Glutamatergic neuron (in vitro differentiated cells): ENCODE measurements around the gene SPATA3. TPM values are rescaled to one million over a fixed set of nuclear protein-coding genes. Genes with fewer than 3 reads are reported as not detected.

Source experiments
- DNase-seq: peaks from one replicate; pipeline ENCODE4 v3.0.0; 2022
- H3K27ac Mint-ChIP-seq: one replicate; pipeline ENCODE4 v1.8.0; 2020; ENCODE audit warnings: mild to moderate bottlenecking, mixed read lengths, inconsistent platforms; ENCODE audit not compliant: unreplicated experiment
- H3K27me3 Mint-ChIP-seq: one replicate; pipeline ENCODE4 v1.8.0; 2020; ENCODE audit warnings: mild to moderate bottlenecking, moderate library complexity, mixed read lengths, inconsistent platforms; ENCODE audit not compliant: unreplicated experiment
- H3K36me3 Mint-ChIP-seq: one replicate; pipeline ENCODE4 v1.8.0; 2020; ENCODE audit warnings: mild to moderate bottlenecking, mixed read lengths, inconsistent platforms; ENCODE audit not compliant: unreplicated experiment
- H3K4me1 Mint-ChIP-seq: one replicate; pipeline ENCODE4 v1.8.0; 2020; ENCODE audit warnings: mild to moderate bottlenecking, low read depth, mixed read lengths, inconsistent platforms; ENCODE audit not compliant: unreplicated experiment
- H3K4me3 Mint-ChIP-seq: one replicate; pipeline ENCODE4 v1.8.0; 2020; ENCODE audit warnings: mild to moderate bottlenecking, mixed read lengths, inconsistent platforms; ENCODE audit not compliant: unreplicated experiment
- H3K9me3 Mint-ChIP-seq: one replicate; pipeline ENCODE4 v1.8.0; 2020; ENCODE audit warnings: mild to moderate bottlenecking, moderate library complexity, mixed read lengths, inconsistent platforms; ENCODE audit not compliant: unreplicated experiment
- total RNA-seq: library from RNA; stranded (reverse); fragmentation: NEBNext Ultra II Directional; extraction: Animal tissue kit (Norgen Biotek cat#: 25700); gene quantifications from one replicate; pipeline ENCODE4 v1.2.1, GENCODE V29; 2021; ENCODE audit not compliant: unreplicated experiment
- TF ChIP-seq, protein P1 (sequence below): fragments of 200-600 bp; sonication (generic); IDR thresholded peaks from one replicate; pipeline ENCODE4 v1.5.0; 2021; ENCODE audit not compliant: partially characterized antibody, unreplicated experiment

SPATA3 gene
- total RNA-seq, 1 donor from 2014 or later: not detected

DNA sequence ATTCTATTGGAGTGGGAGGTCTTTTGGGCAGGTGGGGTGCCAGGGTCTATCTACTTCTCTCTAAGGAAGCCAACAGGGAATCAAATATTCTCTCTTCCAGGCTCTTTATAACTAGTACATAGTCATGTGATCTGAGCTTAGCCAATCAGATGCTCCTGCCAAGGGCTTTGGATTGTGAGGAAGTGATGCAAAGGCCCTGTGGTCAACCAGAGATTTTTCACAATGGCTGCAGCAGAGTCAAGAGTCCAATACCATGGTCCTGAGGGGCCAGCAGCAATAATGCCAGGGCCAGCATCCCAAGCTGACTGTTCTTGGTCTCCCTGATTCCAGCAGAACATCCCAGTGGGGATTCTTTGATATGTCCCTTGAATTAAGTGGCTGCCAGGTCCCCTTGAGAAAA lies 33.0 kb downstream of the SPATA3 start:
- no peaks in the 10 kb centered on the region for H3K27me3 Mint-ChIP-seq
- no peak overlapping the region for H3K4me3 Mint-ChIP-seq
- H3K9me3 Mint-ChIP-seq: no peaks in the 10 kb centered on the region
- no peaks in the 10 kb centered on the region for H3K4me1 Mint-ChIP-seq
- H3K36me3 Mint-ChIP-seq: no peaks in the 10 kb centered on the region
- DNase-seq: no peak
- no peak overlapping the region for H3K27ac Mint-ChIP-seq
- TF ChIP-seq, protein P1, sequence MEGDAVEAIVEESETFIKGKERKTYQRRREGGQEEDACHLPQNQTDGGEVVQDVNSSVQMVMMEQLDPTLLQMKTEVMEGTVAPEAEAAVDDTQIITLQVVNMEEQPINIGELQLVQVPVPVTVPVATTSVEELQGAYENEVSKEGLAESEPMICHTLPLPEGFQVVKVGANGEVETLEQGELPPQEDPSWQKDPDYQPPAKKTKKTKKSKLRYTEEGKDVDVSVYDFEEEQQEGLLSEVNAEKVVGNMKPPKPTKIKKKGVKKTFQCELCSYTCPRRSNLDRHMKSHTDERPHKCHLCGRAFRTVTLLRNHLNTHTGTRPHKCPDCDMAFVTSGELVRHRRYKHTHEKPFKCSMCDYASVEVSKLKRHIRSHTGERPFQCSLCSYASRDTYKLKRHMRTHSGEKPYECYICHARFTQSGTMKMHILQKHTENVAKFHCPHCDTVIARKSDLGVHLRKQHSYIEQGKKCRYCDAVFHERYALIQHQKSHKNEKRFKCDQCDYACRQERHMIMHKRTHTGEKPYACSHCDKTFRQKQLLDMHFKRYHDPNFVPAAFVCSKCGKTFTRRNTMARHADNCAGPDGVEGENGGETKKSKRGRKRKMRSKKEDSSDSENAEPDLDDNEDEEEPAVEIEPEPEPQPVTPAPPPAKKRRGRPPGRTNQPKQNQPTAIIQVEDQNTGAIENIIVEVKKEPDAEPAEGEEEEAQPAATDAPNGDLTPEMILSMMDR: no peak

DNA sequence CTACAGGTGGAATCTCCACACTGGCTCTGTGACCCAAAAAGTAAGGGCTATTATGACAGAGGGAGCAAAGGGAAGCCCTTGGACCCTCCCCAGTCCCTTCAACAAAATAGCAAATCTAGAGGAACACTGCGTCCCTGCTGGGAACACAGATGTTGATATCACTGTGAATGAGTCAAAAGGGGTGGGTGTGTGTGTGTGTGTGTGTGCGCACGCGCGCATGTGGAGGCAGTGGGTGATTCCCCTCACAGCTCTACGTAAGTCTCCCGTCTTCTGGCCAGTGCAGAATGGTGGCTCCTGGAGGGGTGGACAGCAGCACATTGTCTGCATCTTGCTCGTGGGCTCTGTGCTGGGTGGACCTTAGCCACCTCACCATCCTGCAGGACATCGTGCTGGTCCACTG lies 33.6 kb downstream of the SPATA3 start:
- no peak overlapping the region for H3K4me3 Mint-ChIP-seq
- H3K9me3 Mint-ChIP-seq: no peaks in the 10 kb centered on the region
- H3K4me1 Mint-ChIP-seq: no peaks in the 10 kb centered on the region
- no peak for DNase-seq
- TF ChIP-seq, protein P1: no peak
- H3K27me3 Mint-ChIP-seq: no peaks in the 10 kb centered on the region
- no peaks in the 10 kb centered on the region for H3K36me3 Mint-ChIP-seq
- no peak overlapping the region for H3K27ac Mint-ChIP-seq

DNA sequence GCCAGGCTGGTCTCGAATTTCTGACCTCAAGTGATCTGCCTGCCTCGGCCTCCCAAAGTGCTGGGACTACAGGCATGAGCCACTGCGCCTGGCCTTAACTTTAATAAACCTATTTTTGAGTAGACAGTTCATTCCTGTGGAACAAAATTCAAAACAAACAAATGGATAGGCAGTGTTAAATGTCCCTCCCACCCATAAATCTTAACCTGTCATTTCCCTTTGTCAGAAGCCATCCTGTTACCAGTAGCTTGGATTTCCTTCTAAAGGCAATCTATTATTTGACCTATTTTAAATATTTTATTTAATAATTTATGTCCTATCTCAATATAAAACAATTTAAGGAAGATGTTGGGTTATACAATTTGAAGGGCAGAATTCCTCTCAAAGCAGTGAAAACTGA lies 34.8 kb downstream of the SPATA3 start:
- H3K36me3 Mint-ChIP-seq: no peaks in the 10 kb centered on the region
- DNase-seq: no peak

DNA sequence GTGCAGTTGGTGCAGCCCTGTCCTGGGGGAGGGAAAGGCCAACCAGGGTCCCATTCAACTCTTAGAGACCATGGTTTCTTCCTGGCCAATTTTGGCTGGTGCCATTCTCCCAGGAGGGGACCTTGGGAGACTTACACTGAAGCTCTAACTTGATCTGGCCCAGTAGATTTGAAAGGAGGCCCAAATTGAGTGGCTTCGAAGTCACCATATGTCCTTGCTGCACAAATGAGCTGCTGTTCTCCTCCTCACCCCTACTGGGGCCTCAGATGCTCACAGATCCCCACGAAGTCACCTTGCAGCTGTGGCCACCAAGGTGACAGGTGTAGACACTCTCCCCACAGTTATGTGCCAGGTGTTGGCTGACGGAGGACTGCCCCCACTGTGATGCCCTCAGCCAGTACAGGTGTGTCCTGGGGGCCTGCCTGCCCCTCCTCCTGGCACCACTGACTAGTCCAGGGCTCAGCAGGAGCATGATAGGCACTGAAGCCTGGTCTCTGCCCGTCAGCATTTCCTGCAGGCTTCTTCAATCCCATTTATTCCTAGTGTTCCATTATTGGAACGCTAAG lies 36.7 kb downstream of the SPATA3 start:
- TF ChIP-seq, protein P1: no peak
- Mint-ChIP-seq H3K4me3 (no peak overlapping the region), H3K27ac (no peak overlapping the region), H3K9me3 (no peaks in the 10 kb centered on the region), H3K4me1 (no peaks in the 10 kb centered on the region), H3K36me3 (no peaks in the 10 kb centered on the region), H3K27me3 (peaks cover 6% of the 10 kb centered on the region)
- DNase-seq: no peak

More for the DNA sequence above, 34.8 kb downstream of the SPATA3 start:
- H3K27ac Mint-ChIP-seq: no peak overlapping the region
- no peaks in the 10 kb centered on the region for H3K4me1 Mint-ChIP-seq
- TF ChIP-seq, protein P1: no peak
- no peaks in the 10 kb centered on the region for H3K9me3 Mint-ChIP-seq
- no peaks in the 10 kb centered on the region for H3K27me3 Mint-ChIP-seq
- H3K4me3 Mint-ChIP-seq: no peak overlapping the region

DNA sequence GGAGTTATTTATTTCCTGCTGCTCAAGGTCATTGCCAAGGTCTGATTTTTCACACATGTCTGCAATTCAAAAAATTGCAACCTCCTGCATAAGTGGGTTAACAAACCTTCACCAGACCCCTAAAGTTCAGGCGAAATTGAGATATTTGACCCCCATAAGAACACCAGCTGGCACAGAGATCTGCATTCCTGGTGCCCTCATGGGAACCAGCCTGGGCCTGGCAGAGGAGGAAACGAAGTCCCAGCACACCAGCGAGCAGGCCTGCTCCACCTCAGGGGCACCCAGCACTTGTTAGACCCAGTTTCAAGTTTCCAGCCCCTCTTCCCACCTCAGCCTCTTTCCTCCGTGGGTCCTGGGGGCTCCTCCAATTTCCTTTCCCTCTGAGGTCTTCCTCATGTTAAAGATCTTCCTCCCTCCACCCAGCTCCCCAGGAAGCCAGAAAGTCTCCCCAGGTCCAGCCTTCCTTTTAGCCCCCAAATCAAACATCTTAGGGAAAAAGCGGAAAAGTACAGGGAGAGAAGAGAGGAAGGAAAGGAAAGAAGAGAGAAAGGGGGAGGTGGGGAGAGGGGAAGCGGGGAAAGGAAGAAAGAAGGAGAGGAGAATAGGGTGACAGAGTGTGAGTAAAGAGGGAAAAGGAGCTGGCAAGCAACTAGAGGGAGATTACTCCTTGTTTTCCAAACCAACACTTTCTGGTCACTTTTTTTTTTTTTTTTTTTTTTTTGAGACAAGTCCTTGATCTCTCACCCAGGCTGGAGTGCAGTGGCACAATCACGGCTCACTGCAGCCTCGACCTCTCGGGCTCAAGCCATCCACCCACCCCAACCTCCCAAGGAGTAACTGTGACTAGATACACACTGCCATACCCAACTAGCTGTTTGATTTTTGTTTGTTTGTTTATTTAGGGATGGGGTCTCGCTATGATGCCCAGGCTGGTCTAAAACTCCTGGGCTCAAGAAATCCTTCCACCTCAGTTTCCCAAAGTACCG lies 37.5 kb downstream of the SPATA3 start:
- no peak for DNase-seq
- Mint-ChIP-seq H3K27ac (no peak overlapping the region), H3K27me3 (peaks cover 7% of the 10 kb centered on the region), H3K36me3 (no peaks in the 10 kb centered on the region), H3K4me3 (no peak overlapping the region), H3K9me3 (no peaks in the 10 kb centered on the region), H3K4me1 (no peaks in the 10 kb centered on the region)
- TF ChIP-seq, protein P1: no peak
